ENCODE measurements around the gene TSPAN32. TPM values are rescaled to one million over a fixed set of nuclear protein-coding genes. Genes with fewer than 3 reads are reported as not detected.
A peak's percentile ranks its signal among the peaks of the same experiment; 100 is the strongest.

TSPAN32 gene
- polyA plus RNA-seq, 1 experiment: 0.14 TPM

- Histone ChIP-seq H3K27ac (ENCODE audit: low read depth, low read length) (no peak overlapping the region), H3K4me3 (ENCODE audit: low read depth, low read length) (no peak overlapping the region), H3K27me3 (ENCODE audit: control insufficient read depth, insufficient read depth, low read length) (peaks cover 17% of the 10 kb centered on the region), H3K9me3 (ENCODE audit: control insufficient read depth, insufficient read depth, low read length) (peaks cover 8% of the 10 kb centered on the region)
- no peak for TF ChIP-seq CTCF (IDR thresholded peaks at IDR 0.05; ENCODE audit: low read depth, low read length)
- ChIA-PET POLR2A (no interaction called here), CTCF (no interaction called here)
- DNase-seq (ENCODE audit: low read depth, low spot score): no peak
These were observed 45.6 kb downstream of the TSPAN32 start for GRCh38 chr11:2347308-2347830.

- no peak overlapping the region for H3K4me3 ChIP-seq (ENCODE audit: low read depth, low read length)
- no peak for TF ChIP-seq CTCF (IDR thresholded peaks at IDR 0.05; ENCODE audit: low read depth, low read length)
- ChIA-PET POLR2A (interaction anchor here (1.2 kb wide), 1 partner anchor 28 kb away, joined by 5 read pairs; the partner anchor contains the start of gene CD81), CTCF (no interaction called here)
- peaks cover 15% of the 10 kb centered on the region for H3K27me3 ChIP-seq (ENCODE audit: control insufficient read depth, insufficient read depth, low read length)
- H3K9me3 ChIP-seq (ENCODE audit: control insufficient read depth, insufficient read depth, low read length): peaks cover 8% of the 10 kb centered on the region
- no peak overlapping the region for H3K27ac ChIP-seq (ENCODE audit: low read depth, low read length)
- no peak for DNase-seq (ENCODE audit: low read depth, low spot score)
These were observed 47.2 kb downstream of the TSPAN32 start for GRCh38 chr11:2348986-2349385.

GRCh38 chr11:2351701-2352100 lies 49.9 kb downstream of the TSPAN32 start:
- CTCF ChIA-PET: no interaction called here
- Histone ChIP-seq H3K4me3 (ENCODE audit: low read depth, low read length) (no peak overlapping the region), H3K27me3 (ENCODE audit: control insufficient read depth, insufficient read depth, low read length) (peaks cover 10% of the 10 kb centered on the region), H3K27ac (ENCODE audit: low read depth, low read length) (no peak overlapping the region), H3K9me3 (ENCODE audit: control insufficient read depth, insufficient read depth, low read length) (peaks cover 8% of the 10 kb centered on the region)
- POLR2A ChIA-PET: interaction anchor here (0.6 to 0.8 kb wide), 2 partner anchors 10 to 27 kb away, joined by 3 to 13 read pairs; no protein-coding TSS in a partner anchor
- DNase-seq (ENCODE audit: low read depth, low spot score): no peak
- no peak for TF ChIP-seq CTCF (IDR thresholded peaks at IDR 0.05; ENCODE audit: low read depth, low read length)

GRCh38 chr11:2352420-2352819 lies 50.6 kb downstream of the TSPAN32 start:
- DNase-seq (ENCODE audit: low read depth, low spot score): no peak
- Histone ChIP-seq H3K9me3 (ENCODE audit: control insufficient read depth, insufficient read depth, low read length) (peaks cover 8% of the 10 kb centered on the region), H3K27me3 (ENCODE audit: control insufficient read depth, insufficient read depth, low read length) (peaks cover 10% of the 10 kb centered on the region), H3K4me3 (ENCODE audit: low read depth, low read length) (no peak overlapping the region), H3K27ac (ENCODE audit: low read depth, low read length) (no peak overlapping the region)
- POLR2A ChIA-PET: interaction anchor here (0.6 to 0.8 kb wide), 2 partner anchors 11 to 26 kb away, joined by 3 to 13 read pairs; no protein-coding TSS in a partner anchor
- CTCF ChIA-PET: no interaction called here
- TF ChIP-seq CTCF (IDR thresholded peaks at IDR 0.05; ENCODE audit: low read depth, low read length): no peak

- ChIA-PET CTCF (no interaction called here), POLR2A (no interaction called here)
- Histone ChIP-seq H3K27ac (ENCODE audit: low read depth, low read length) (peak overlapping the region; percentile 39), H3K9me3 (ENCODE audit: control insufficient read depth, insufficient read depth, low read length) (no peaks in the 10 kb centered on the region; the same call in 1 of the 2 replicates), H3K27me3 (ENCODE audit: control insufficient read depth, insufficient read depth, low read length) (peaks cover 6% of the 10 kb centered on the region), H3K4me3 (ENCODE audit: low read depth, low read length) (no peak overlapping the region)
- no peak for TF ChIP-seq CTCF (IDR thresholded peaks at IDR 0.05; ENCODE audit: low read depth, low read length)
- no peak for DNase-seq (ENCODE audit: low read depth, low spot score)
These were observed 53.3 kb downstream of the TSPAN32 start for GRCh38 chr11:2355000-2355644.

Measured in AG04450 (cell line).